ENCODE measurements around the gene RALB. TPM values are rescaled to one million over a fixed set of nuclear protein-coding genes. Genes with fewer than 3 reads are reported as not detected.
"Not testable (repeated sequence)": the region's sequence is repeated elsewhere in the genome, so short reads cannot be mapped to it uniquely, and the experiment has no call there.

The RALB gene
- total RNA-seq, 2 experiments from 2014 or later: 16.6 to 16.7 TPM

DNA sequence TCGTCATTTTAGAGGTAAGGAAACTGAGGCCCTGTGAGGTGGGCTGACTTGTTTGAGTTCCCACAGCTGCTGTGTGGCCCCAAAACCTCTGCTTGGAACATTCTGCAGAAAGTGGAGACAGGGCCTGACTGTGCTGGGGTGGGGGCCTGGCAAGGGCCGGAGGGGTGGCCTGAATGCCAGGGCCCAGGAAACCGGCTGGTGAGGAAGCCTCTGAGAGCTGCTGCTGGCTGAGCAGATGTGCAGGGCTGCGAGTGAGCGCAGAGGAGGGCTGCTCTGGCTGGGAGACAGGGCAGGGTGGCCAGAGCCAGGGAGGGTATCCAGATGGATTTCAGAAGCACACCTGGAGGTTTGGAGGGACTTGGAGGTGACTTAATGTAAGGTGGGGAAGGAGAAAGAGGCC, 63.4 kb downstream of the RALB start:
- Mint-ChIP-seq H3K9me3 (no peaks in the 10 kb centered on the region), H3K4me1 (peaks cover 26% of the 10 kb centered on the region), H3K36me3 (no peaks in the 10 kb centered on the region), H3K27me3 (peaks cover 3% of the 10 kb centered on the region), H3K27ac (no peak overlapping the region), H3K4me3 (no peak overlapping the region)
- no peak for DNase-seq

DNA sequence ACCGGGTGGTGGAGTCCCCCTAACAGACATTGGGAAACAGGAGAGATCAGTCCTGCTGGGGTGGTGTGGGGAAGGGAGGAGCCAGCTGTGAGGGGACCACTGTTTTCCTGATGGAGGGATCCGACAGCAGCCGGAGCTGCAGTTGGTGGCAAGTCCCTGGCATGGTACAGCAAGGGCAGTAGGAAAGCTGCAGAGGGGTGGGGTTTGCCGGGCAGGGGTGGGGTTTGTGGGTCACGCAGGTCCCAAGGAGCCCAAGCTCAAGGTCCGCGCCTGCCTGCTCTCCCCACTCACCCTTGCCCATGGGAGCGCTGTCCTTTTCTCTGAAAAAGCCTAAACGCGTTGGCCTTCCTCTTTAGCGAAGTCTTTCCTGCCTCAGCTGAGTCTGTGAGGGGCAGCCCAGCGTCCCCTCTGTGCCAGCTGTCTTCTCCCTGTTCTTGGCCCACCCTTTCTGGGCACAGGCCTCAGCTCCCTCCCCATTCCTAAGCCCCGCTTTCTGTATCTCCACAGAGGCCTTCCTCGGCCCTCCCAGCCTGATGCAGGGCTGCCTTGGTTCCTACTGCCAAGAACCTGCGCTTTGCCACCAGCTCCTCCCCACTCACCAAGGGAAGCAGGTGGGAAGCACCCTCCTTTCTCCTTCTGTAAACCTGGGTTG, 64.0 kb downstream of the RALB start:
- Mint-ChIP-seq H3K9me3 (no peaks in the 10 kb centered on the region), H3K27ac (no peak overlapping the region), H3K4me1 (peaks cover 27% of the 10 kb centered on the region), H3K36me3 (no peaks in the 10 kb centered on the region), H3K4me3 (no peak overlapping the region), H3K27me3 (peaks cover 3% of the 10 kb centered on the region)
- DNase-seq: no peak

DNA sequence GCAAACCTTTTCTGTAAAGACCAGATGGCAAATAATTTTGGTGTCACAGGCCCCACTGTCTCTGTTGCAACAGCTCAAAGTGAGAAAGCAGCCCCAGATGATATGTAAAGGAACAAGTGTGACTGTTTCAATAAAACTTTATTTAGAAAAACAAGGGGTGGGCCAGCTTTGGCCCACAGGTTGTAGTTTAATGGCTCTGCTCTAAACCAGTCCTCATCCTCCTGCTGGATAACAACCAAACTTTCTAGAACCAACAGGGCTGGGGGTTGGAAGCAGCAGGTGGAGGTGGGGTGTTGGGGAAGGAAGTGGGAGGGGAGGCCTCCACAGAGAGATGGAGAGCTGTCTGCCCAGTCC, 64.5 kb downstream of the RALB start:
- DNase-seq: no peak
- peaks cover 32% of the 10 kb centered on the region for H3K4me1 Mint-ChIP-seq
- H3K27me3 Mint-ChIP-seq: no peaks in the 10 kb centered on the region
- H3K27ac Mint-ChIP-seq: no peak overlapping the region
- H3K36me3 Mint-ChIP-seq: no peaks in the 10 kb centered on the region
- no peaks in the 10 kb centered on the region for H3K9me3 Mint-ChIP-seq
- H3K4me3 Mint-ChIP-seq: no peak overlapping the region

DNA sequence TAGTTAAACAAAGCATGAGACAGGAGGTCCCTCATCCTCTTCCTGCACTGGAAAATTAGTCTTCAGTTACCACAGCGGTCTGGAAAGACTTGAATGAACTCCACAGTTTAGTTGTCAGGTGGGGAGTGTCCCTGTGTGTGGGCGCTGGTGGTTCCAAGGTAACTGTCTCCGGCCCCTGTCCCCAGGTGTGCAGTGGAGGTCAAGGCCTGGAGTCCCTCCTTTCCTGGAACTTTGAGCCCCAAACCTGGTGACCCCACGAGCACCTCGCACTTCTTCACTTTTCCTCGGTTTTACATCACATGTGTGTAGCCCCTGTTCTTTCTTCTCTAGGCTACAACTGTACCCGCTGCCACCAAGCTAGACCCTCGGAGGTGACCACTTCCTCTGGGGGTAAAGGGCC, 65.3 kb downstream of the RALB start:
- Mint-ChIP-seq H3K36me3 (no peaks in the 10 kb centered on the region), H3K4me3 (no peak overlapping the region), H3K9me3 (no peaks in the 10 kb centered on the region), H3K27me3 (no peaks in the 10 kb centered on the region), H3K27ac (no peak overlapping the region), H3K4me1 (peaks cover 29% of the 10 kb centered on the region)
- DNase-seq: no peak

DNA sequence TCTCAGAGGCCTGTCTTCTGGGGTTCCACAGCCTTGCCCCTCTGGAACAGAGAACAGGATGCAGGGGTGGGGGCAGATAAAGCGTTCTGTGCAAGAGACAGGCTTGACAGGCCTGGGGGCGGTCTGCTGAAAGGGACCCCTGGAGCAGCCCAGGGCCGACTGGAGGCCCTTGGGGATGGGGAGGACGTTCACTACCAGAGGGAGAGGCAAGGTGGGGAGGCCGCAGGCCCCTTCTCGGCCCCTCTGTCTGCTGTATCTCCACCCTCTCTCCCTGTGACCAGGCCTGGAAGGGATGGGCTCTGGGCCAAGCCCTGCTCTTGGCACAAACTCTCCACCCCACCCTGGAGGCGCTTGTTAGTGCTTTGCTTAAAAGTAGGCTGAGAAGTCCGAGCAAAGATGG, 66.0 kb downstream of the RALB start:
- peaks cover 23% of the 10 kb centered on the region for H3K4me1 Mint-ChIP-seq
- no peaks in the 10 kb centered on the region for H3K27me3 Mint-ChIP-seq
- no peaks in the 10 kb centered on the region for H3K36me3 Mint-ChIP-seq
- no peak overlapping the region for H3K4me3 Mint-ChIP-seq
- H3K27ac Mint-ChIP-seq: no peak overlapping the region
- no peaks in the 10 kb centered on the region for H3K9me3 Mint-ChIP-seq
- no peak for DNase-seq

DNA sequence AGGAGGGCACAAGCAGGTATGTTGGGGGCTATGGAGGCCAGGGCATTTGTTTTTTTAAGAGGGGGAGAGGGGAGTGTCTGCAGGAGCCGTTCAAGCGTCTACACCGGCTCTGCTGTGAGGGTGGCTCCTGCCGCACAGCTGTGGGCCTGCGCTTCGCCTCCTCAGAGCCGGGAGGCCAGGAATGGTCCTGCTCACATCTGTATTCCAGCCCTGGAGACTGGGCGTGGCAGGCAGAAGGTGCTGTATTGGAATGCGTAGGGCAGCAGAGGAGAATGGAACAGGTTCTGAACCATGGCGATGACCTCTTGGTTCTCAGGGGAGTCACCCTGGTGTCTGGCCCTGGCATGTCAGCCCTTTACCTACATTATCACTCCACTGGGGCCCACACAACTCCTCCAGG, 66.5 kb downstream of the RALB start:
- H3K9me3 Mint-ChIP-seq: no peaks in the 10 kb centered on the region
- no peak overlapping the region for H3K27ac Mint-ChIP-seq
- H3K27me3 Mint-ChIP-seq: no peaks in the 10 kb centered on the region
- no peaks in the 10 kb centered on the region for H3K36me3 Mint-ChIP-seq
- H3K4me3 Mint-ChIP-seq: no peak overlapping the region
- no peak for DNase-seq
- H3K4me1 Mint-ChIP-seq: peaks cover 19% of the 10 kb centered on the region

DNA sequence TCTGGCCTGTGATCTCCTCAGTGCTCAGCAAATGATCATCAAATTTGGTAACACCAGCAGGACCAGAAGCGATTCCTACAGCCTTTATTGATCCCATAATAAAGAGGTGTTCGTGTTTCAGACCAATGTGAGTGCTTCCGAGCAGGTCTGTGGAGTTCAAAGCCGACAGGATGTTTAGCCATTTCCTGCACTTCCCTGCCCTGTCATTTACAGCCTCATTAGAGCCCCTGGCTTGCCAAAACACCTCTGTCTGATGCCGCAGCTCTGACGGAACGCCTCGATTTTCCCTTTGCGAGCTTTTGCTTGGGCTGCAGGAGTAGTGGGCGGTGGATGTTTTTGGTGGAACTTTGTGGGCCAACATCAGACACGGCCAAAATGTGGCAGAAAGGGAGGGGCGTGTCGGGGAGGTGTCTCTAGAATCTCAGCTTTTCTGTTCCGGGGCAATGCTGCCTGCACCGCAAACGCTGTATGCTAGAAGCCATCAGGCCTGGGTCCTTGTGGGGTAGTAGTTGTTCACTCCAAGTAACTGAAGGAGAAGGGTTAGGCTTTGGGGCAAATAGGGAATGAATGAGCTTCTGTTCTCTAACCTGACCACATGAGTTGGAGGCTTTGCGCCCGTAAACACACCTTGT, 67.2 kb downstream of the RALB start:
- Mint-ChIP-seq H3K9me3 (no peaks in the 10 kb centered on the region), H3K27me3 (no peaks in the 10 kb centered on the region), H3K36me3 (no peaks in the 10 kb centered on the region), H3K27ac (no peak overlapping the region), H3K4me3 (no peak overlapping the region), H3K4me1 (peaks cover 14% of the 10 kb centered on the region)
- DNase-seq: no peak

DNA sequence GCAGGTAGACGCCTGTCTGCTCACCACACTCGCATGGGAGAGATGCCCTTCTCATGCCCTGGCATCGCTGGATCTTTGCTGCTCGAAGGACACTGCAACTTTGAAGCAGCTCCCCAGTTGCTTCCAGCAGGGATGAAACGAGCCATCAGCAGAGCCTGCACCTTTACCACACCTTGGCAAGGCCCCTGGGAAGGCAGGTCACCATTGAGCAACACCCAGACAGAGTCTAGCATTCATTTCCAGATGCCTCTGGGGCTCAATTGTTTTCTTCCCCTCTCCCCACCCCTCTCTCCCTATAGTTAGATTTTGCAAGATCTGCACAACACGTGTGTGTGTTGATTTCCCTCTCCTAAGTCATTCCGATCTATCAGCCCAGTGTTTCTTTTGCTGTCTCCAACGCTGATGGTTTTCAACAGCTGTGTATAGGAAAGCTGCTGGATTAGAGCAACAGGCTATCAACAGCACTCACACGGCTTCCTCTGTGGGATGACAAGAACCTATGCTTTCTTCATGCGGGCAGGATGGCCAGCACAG, 67.7 kb downstream of the RALB start:
- Mint-ChIP-seq H3K9me3 (no peaks in the 10 kb centered on the region), H3K4me1 (peaks cover 9% of the 10 kb centered on the region), H3K27ac (no peak overlapping the region), H3K27me3 (no peaks in the 10 kb centered on the region), H3K4me3 (no peak overlapping the region), H3K36me3 (no peaks in the 10 kb centered on the region)
- no peak for DNase-seq

DNA sequence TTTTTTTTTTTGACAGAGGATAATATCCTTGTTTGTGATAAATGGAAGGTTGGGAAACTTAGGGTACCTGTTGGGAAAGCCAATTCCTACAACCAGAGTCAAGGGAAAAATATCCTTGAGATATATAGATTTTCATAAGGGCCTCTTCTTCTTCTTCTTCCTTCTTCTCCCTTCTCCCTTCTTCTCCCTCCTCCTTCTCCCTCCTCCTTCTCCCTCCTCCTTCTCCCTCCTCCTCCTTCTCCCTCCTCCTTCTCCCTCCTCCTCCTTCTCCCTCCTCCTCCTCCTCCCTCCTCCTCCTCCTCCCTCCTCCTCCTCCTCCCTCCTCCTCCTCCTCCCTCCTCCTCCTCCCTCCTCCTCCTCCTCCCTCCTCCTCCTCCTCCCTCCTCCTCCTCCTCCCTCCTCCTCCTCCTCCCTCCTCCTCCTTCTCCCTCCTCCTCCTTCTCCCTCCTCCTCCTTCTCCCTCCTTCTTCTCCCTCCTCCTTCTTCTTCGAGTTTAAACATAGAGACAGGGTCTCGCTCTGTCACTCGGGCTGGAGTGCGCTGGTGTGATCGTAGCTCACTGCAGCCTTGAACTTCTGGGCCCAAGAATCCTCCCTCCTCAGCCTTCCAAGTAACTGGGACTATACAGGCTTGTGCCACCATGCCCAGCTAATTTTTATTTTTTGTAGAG, 68.4 kb downstream of the RALB start:
- not testable (repeated sequence) for H3K4me1 Mint-ChIP-seq, H3K27ac Mint-ChIP-seq, H3K4me3 Mint-ChIP-seq, H3K36me3 Mint-ChIP-seq, DNase-seq, H3K27me3 Mint-ChIP-seq, H3K9me3 Mint-ChIP-seq

DNA sequence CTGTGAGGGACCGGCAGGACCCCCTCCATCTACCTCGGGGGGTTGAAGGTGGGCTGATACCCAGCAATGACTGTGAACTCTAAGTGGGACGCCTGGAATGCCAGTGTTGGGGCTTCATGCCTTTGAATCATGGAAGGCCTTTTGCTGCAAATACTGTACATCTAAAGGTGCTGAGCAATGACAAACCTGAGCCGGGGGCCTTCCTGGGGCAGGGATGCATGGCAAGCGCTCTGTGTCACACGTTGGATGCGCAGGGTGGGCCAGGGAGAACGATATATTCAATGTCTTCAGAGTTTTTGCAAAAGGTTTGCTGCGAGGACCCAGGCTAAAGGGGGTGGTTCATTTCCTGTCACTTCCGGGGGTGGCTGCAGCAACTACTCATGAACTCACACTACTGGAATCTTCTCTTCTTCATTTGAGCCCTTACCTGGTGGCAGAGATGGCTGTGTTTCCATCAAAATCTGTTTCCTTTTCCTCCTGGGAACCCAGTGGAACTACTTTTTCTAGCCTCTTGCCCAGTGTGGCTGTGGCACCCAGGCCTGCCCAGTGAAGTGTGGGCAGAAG, 69.2 kb downstream of the RALB start:
- Mint-ChIP-seq H3K36me3 (no peaks in the 10 kb centered on the region), H3K27me3 (no peaks in the 10 kb centered on the region), H3K9me3 (no peaks in the 10 kb centered on the region), H3K27ac (no peak overlapping the region), H3K4me1 (peaks cover 7% of the 10 kb centered on the region), H3K4me3 (no peak overlapping the region)
- no peak for DNase-seq

DNA sequence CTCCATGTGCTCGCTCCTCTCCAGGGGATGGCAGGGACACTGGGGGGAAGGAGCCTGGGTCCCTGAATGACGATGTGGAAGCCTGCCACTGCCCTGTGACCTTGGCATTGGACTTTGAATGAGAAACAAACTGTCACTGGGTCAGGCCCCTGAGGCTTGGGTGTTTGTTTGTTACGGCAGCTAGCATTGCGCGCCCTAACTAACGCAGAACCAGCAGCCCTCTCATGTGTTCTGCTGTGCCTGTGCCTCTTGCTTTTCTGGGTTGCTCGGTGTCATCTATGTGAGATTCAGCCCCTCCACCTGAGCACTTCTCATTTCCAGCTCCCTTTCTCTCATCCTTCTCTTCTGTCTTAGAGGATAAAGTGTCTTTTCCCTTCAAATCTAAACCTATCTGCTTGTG, 69.7 kb downstream of the RALB start:
- Mint-ChIP-seq H3K27ac (no peak overlapping the region), H3K9me3 (no peaks in the 10 kb centered on the region), H3K36me3 (no peaks in the 10 kb centered on the region), H3K4me3 (no peak overlapping the region), H3K27me3 (no peaks in the 10 kb centered on the region), H3K4me1 (peaks cover 7% of the 10 kb centered on the region)
- no peak for DNase-seq

DNA sequence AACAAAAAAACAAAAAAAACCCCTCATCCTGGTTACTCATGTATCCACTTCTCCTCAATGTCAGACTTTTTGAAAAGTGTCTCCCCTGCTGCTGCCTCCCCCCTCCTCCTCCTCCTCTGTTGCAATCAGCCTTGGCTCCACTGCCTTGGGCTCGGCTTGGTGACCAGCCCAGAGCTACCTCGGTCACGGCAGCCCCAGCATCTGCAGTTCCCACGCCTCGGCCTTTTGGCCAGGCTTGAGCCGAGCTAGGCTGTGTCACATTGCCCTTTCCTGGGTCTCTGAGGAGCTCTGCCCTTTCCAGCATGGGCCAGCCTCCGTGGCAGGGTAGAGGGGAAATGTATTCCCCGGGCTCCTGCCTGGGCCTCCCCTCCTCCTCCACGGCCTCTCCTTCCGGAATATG, 70.6 kb downstream of the RALB start:
- Mint-ChIP-seq H3K9me3 (no peaks in the 10 kb centered on the region), H3K4me3 (no peak overlapping the region), H3K27ac (peak overlapping the region; percentile 60), H3K4me1 (peaks cover 7% of the 10 kb centered on the region), H3K27me3 (no peaks in the 10 kb centered on the region), H3K36me3 (no peaks in the 10 kb centered on the region)
- no peak for DNase-seq

DNA sequence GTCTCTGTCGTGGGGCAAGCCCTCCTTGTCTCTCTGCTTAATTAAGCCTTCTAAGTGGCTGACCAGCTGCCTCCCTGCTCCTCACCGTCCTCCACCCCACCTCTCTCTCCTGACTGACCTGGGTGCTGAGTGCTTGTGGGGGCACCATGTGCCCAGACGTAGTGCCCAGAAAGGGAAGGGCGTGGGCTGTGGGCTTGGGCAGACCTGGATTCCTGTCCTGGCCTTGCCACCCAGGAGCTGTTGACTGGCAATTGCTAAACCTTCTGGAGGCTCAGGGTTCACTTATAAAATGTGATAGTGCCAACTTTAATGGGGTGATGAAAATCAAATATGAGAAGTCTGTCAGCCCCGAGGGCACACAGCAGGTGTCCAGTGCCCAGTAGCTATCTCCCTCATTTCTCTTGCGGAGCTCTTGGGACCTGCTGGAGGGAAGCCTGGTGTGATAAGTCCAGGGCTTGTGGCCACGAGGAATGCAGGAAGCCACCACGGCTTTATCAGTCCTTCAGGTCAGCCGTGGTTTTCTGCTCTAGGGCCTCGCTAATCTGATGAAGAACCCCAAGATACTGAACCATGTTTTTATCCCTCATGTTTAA, 71.3 kb downstream of the RALB start:
- no peak overlapping the region for H3K27ac Mint-ChIP-seq
- H3K4me1 Mint-ChIP-seq: peaks cover 7% of the 10 kb centered on the region
- H3K27me3 Mint-ChIP-seq: no peaks in the 10 kb centered on the region
- H3K36me3 Mint-ChIP-seq: no peaks in the 10 kb centered on the region
- no peak overlapping the region for H3K4me3 Mint-ChIP-seq
- no peak for DNase-seq
- H3K9me3 Mint-ChIP-seq: no peaks in the 10 kb centered on the region

DNA sequence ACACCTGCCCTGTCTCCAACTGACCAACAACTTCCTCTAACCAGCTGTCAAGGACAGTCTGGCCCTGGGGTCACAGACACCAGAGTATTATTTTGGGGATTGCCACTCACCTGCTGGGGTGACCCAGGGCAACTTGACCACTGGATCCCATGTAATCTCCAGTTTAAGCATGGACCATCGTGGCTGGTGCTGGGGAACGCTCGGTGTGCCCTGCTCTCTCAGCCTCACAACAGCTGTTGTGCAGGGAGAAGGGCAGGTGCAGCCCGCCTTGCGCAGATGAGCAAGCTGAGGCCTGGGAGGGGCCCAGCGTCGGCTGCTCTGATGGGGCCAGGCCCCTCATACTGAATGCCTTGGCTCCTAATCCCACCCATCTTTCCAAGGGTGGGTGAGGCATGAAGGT, 72.3 kb downstream of the RALB start:
- H3K9me3 Mint-ChIP-seq: no peaks in the 10 kb centered on the region
- H3K4me3 Mint-ChIP-seq: no peak overlapping the region
- no peaks in the 10 kb centered on the region for H3K27me3 Mint-ChIP-seq
- no peak overlapping the region for H3K27ac Mint-ChIP-seq
- H3K4me1 Mint-ChIP-seq: peaks cover 7% of the 10 kb centered on the region
- no peaks in the 10 kb centered on the region for H3K36me3 Mint-ChIP-seq
- DNase-seq: no peak

DNA sequence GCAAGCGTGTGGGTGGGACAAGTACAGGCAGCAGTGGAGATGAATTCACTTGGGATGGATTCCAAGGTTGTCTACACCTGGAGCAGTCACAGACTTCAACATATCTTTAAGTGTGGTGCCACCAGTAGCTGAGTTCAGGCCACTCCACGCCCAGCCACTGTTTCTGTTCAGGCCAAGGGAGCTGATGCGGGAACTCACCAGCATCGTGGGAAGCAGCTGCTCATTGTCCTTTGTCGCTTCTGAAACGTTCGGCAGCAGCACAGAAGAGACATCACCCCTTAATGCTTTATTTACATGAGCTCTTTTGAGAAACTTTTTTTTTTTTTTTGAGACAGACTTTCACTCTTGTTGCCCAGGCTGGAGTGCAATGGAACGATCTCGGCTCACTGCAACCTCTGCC, 73.4 kb downstream of the RALB start:
- Mint-ChIP-seq H3K27me3 (no peaks in the 10 kb centered on the region), H3K9me3 (no peaks in the 10 kb centered on the region), H3K36me3 (no peaks in the 10 kb centered on the region), H3K4me1 (peaks cover 7% of the 10 kb centered on the region), H3K27ac (no peak overlapping the region), H3K4me3 (no peak overlapping the region)
- DNase-seq: no peak

Measured in activated naive CD8-positive, alpha-beta T cell treated with anti-CD3 and anti-CD28 coated beads for 36 hours (primary cell).